GM18505 (cell line): ENCODE data around the gene ANK3.
A peak's percentile ranks its signal among the peaks of the same experiment; 100 is the strongest.
"Not testable (repeated sequence)": the region's sequence is repeated elsewhere in the genome, so short reads cannot be mapped to it uniquely, and the experiment has no call there.

Experiments used
- ATAC-seq: cut with Tn5 transposase; IDR thresholded peaks from one replicate; pipeline ENCODE4 v1.9.1; 2021; ENCODE audit not compliant: unreplicated experiment
- POLR2A ChIP-seq: IDR thresholded peaks from 4 replicates; pipeline ENCODE4 v1.6.1; 2011; ENCODE audit warnings: borderline replicate concordance; ENCODE audit not compliant: insufficient read depth, insufficient read length; ENCODE audit errors: extremely low read depth

Gene ANK3

GRCh38 chr10:60041489-60042133, 348.1 kb downstream of the ANK3 start:
- TF ChIP-seq POLR2A = no peak
- ATAC-seq = no peak

GRCh38 chr10:60040014-60040662, 349.5 kb downstream of the ANK3 start:
- TF ChIP-seq POLR2A = no peak
- no peak for ATAC-seq

- peak; percentile 75 for ATAC-seq
- no peak for TF ChIP-seq POLR2A
Measured at GRCh38 chr10:60035984-60036383, 353.7 kb downstream of the ANK3 start.

GRCh38 chr10:60035375-60035774, 354.3 kb downstream of the ANK3 start:
- not testable (repeated sequence) for ATAC-seq

GRCh38 chr10:60032723-60033122, 357.0 kb downstream of the ANK3 start:
- no peak for TF ChIP-seq POLR2A
- ATAC-seq = no peak

- ATAC-seq = peak; percentile 57
- no peak for TF ChIP-seq POLR2A
Measured at GRCh38 chr10:60031664-60032063, 358.0 kb downstream of the ANK3 start.

GRCh38 chr10:60031183-60031582, 358.5 kb downstream of the ANK3 start:
- no peak for TF ChIP-seq POLR2A
- ATAC-seq = no peak

GRCh38 chr10:60029475-60029874, 360.2 kb downstream of the ANK3 start:
- no peak for ATAC-seq
- TF ChIP-seq POLR2A = no peak

GRCh38 chr10:60028081-60028480, 361.6 kb downstream of the ANK3 start:
- no peak for TF ChIP-seq POLR2A
- no peak for ATAC-seq

- ATAC-seq = no peak
- TF ChIP-seq POLR2A = no peak
Measured at GRCh38 chr10:60025279-60025678, 364.4 kb downstream of the ANK3 start.

GRCh38 chr10:60024506-60024905, 365.2 kb downstream of the ANK3 start:
- TF ChIP-seq POLR2A = no peak
- ATAC-seq = no peak

- no peak for ATAC-seq
- TF ChIP-seq POLR2A = no peak
Measured at GRCh38 chr10:60023155-60023877, 366.4 kb downstream of the ANK3 start.

- TF ChIP-seq POLR2A = no peak
- no peak for ATAC-seq
Measured at GRCh38 chr10:60021361-60021760, 368.3 kb downstream of the ANK3 start.

GRCh38 chr10:60016794-60017193, 372.9 kb downstream of the ANK3 start:
- ATAC-seq = no peak
- no peak for TF ChIP-seq POLR2A
